HCT116 (cell line): ENCODE results near the gene DDX3X. TPM values are rescaled to one million over a fixed set of nuclear protein-coding genes. Genes with fewer than 3 reads are reported as not detected.

Source experiments
- ATAC-seq: fragments of 200-7000 bp; cut with Tn5 transposase; 2 replicates; pipeline ENCODE4 v1.9.1; 2020; ENCODE audit warnings: mild to moderate bottlenecking, moderate library complexity
- BruUV-seq: library from RNA; stranded (reverse); fragments of 400-500 nt; replicated peaks from 2 replicates; lab custom pipeline; 2021; lab: Mats Ljungman, UMichigan
- CTCF ChIA-PET: fragments of 300-600 bp; sonication (Branson Sonifier 250); formaldehyde crosslinking; loops from one replicate; lab custom pipeline; 2021; ENCODE audit warnings: antibody characterized with exemption; lab: Charles Lee
- POLR2A ChIA-PET: fragments of 300-600, 350-600 bp; sonication (Branson Sonifier 250); formaldehyde crosslinking; loops from one replicate; lab custom pipeline; 2021; ENCODE audit warnings: antibody characterized with exemption; lab: Charles Lee
- RAD21 ChIA-PET, 2 experiments: fragments of 300-600 bp; sonication (Branson Sonifier 250); formaldehyde crosslinking; loops; one replicate each; lab custom pipeline; 2023; ENCODE audit warnings: low total read pairs in 2 of 2; ENCODE audit not compliant: uncharacterized antibody in 2 of 2, unreplicated experiment in 2 of 2, low non-redundant PET in 1 of 2; lab: Charles Lee
- DNase-seq: peaks from one replicate; pipeline ENCODE4 v3.0.0-alpha.2; 2010; ENCODE audit warnings: low read depth, low spot score
- H2AFZ ChIP-seq: fragments of 200-600 bp; shearing (Covaris generic), sonication (generic); 2 replicates; pipeline ENCODE4 v1.6.1; 2017; ENCODE audit warnings: low read depth, mixed run types, mixed read lengths, antibody characterized with exemption, low read length; ENCODE audit not compliant: poor library complexity, severe bottlenecking
- H3K27ac ChIP-seq: 2 replicates; pipeline ENCODE4 v1.5.1; 2012; ENCODE audit warnings: low read depth, low read length
- H3K27me3 ChIP-seq: fragments of 200-600 bp; sonication (generic); 2 replicates; pipeline ENCODE4 v1.6.1; 2016; ENCODE audit warnings: mixed run types, low read length, mixed read lengths; ENCODE audit not compliant: insufficient read depth
- H3K36me3 ChIP-seq, 2 experiments: fragments of 200-500 bp in 1 of 2; fragments of 200-600 bp in 1 of 2; sonication (Bioruptor generic) in 1 of 2; sonication (generic) in 1 of 2; 2 replicates each; pipeline versions ENCODE4 v1.5.1 to v1.6.1; 2014 to 2016; ENCODE audit warnings: low read length in 2 of 2, inconsistent platforms in 1 of 2, mixed read lengths in 1 of 2, mixed run types in 1 of 2; ENCODE audit not compliant: insufficient read depth in 2 of 2, control insufficient read depth in 1 of 2
- H3K4me1 ChIP-seq, 2 experiments: fragments of 200-600 bp in 1 of 2; sonication (generic) in 1 of 2; 2 replicates each; pipeline versions ENCODE4 v1.5.1 to v1.6.1; 2012 to 2017; ENCODE audit warnings: low read length in 2 of 2, inconsistent platforms in 1 of 2, mild to moderate bottlenecking in 1 of 2, mixed read lengths in 1 of 2, mixed run types in 1 of 2, moderate library complexity in 1 of 2; ENCODE audit not compliant: insufficient read depth in 2 of 2, control insufficient read depth in 1 of 2
- H3K4me2 ChIP-seq: fragments of 200-600 bp; sonication (generic); 2 replicates; pipeline ENCODE4 v1.6.1; 2017; ENCODE audit warnings: mixed run types, low read length, mixed read lengths
- H3K4me3 ChIP-seq, 2 experiments: fragments of 200-600 bp in 1 of 2; sonication (generic) in 1 of 2; replicated peaks in 1 of 2; 2 replicates each; pipeline ENCODE4 v1.5.1; 2011 to 2016; ENCODE audit warnings: low read length in 2 of 2, control low read depth in 1 of 2, low read depth in 1 of 2, mild to moderate bottlenecking in 1 of 2, mixed read lengths in 1 of 2, mixed run types in 1 of 2
- H3K79me2 ChIP-seq: fragments of 200-600 bp; sonication (generic); 2 replicates; pipeline ENCODE4 v1.6.1; 2017; ENCODE audit warnings: mild to moderate bottlenecking, mixed run types, low read length, moderate library complexity, mixed read lengths; ENCODE audit not compliant: insufficient read depth
- H3K9ac ChIP-seq: fragments of 200-600 bp; sonication (generic); 2 replicates; pipeline ENCODE4 v1.6.1; 2016; ENCODE audit warnings: low read length, mixed read lengths
- H3K9me2 ChIP-seq: fragments of 200-600 bp; sonication (generic), shearing (Covaris generic); 2 replicates; pipeline ENCODE4 v1.6.1; 2017; ENCODE audit warnings: mixed run types, mild to moderate bottlenecking, moderate library complexity; ENCODE audit not compliant: insufficient read depth
- H3K9me3 ChIP-seq, 2 experiments: fragments of 200-500 bp in 1 of 2; fragments of 200-600 bp in 1 of 2; sonication (Bioruptor generic) in 1 of 2; sonication (generic) in 1 of 2; 2 replicates each; pipeline ENCODE4 v1.6.1; 2014 to 2017; ENCODE audit warnings: low read length in 2 of 2, mixed read lengths in 2 of 2, inconsistent platforms in 1 of 2, low read depth in 1 of 2, mild to moderate bottlenecking in 1 of 2, mixed run types in 1 of 2, moderate library complexity in 1 of 2; ENCODE audit not compliant: control insufficient read depth in 1 of 2, insufficient read depth in 1 of 2
- H4K20me1 ChIP-seq: fragments of 200-600 bp; sonication (generic), shearing (Covaris generic); 2 replicates; pipeline ENCODE4 v1.6.1; 2017; ENCODE audit warnings: mixed run types, mild to moderate bottlenecking, moderate library complexity; ENCODE audit not compliant: insufficient read depth
- CBX3 ChIP-seq: IDR thresholded peaks from 2 replicates; pipeline ENCODE4 v1.6.1; 2012; ENCODE audit warnings: low read depth
- EZH2phosphoT487 ChIP-seq: fragments of 200-600 bp; IDR thresholded peaks from 2 replicates; pipeline ENCODE4 v1.6.1; 2018; ENCODE audit warnings: antibody characterized with exemption, borderline replicate concordance
- FOSL1 ChIP-seq: IDR thresholded peaks from 2 replicates; pipeline ENCODE4 v1.6.1; 2012; ENCODE audit warnings: low read depth
- JUND ChIP-seq: IDR thresholded peaks from 2 replicates; pipeline ENCODE4 v1.6.1; 2012
- POLR2A ChIP-seq: IDR thresholded peaks from 2 replicates; pipeline ENCODE4 v1.7.0; 2011; ENCODE audit warnings: borderline replicate concordance; ENCODE audit not compliant: insufficient read depth, insufficient read length; ENCODE audit errors: extremely low read depth
- POLR2AphosphoS5 ChIP-seq: IDR thresholded peaks from 2 replicates; pipeline ENCODE4 v1.6.1; 2011; ENCODE audit warnings: mild to moderate bottlenecking, low read depth, low read length, moderate library complexity
- RAD21 ChIP-seq: IDR thresholded peaks from 2 replicates; pipeline ENCODE4 v1.6.1; 2012; ENCODE audit warnings: low read depth, mild to moderate bottlenecking
- REST ChIP-seq: IDR thresholded peaks from 2 replicates; pipeline ENCODE4 v1.6.1; 2012; ENCODE audit warnings: low read depth
- SRF ChIP-seq: IDR thresholded peaks from 2 replicates; pipeline ENCODE4 v1.6.1; 2012; ENCODE audit warnings: low read depth
- YY1 ChIP-seq: IDR thresholded peaks from 2 replicates; pipeline ENCODE4 v1.6.1; 2011; ENCODE audit warnings: low read length, low read depth, moderate library complexity, mild to moderate bottlenecking; ENCODE audit not compliant: insufficient replicate concordance; ENCODE audit errors: extremely low read depth
- intact Hi-C: fragments of 100-400 bp; cut with micrococcal nuclease; formaldehyde crosslinking; loops from 2 replicates; pipeline ENCODE4 v1.10.0; 2022
- total RNA-seq: library from RNA; stranded (reverse); gene quantifications from one replicate; pipeline ENCODE4 v1.2.1, GENCODE V29; 2021; ENCODE audit not compliant: unreplicated experiment

DDX3X gene
- total RNA-seq, 1 experiment from 2014 or later: 253 TPM

DNA sequence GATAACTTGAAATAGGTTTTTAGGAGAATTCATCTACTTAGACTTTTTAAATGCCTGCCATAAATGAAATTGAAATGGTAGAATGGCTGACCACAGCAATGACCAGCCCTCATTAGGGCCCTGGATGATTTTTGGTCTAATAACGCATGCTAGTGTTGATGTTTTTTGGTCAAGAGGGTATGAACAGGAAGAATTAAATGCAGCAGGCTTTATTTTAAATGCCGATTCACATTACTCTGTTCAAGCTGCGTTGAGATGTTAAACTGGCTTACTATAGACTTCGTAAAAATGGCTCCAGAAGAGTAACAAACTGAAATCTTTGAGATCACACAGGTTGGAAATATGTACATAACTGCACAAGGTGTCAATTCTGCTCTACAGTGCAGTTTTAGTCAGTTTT is 14.6 kb downstream of the DDX3X start:
- no peaks in the 10 kb centered on the region for H3K9me3 ChIP-seq
- H2AFZ ChIP-seq: no peak overlapping the region
- no peak overlapping the region for H3K9ac ChIP-seq
- no peaks in the 10 kb centered on the region for H3K4me1 ChIP-seq
- ATAC-seq (no peak), DNase-seq (no peak)
- ChIA-PET CTCF (no interaction called here), RAD21 (no interaction called here), POLR2A (no interaction called here)
- intact Hi-C loops: no loop called here
- no peak overlapping the region for H3K4me2 ChIP-seq
- no TSS peak for BruUV-seq
- no peaks in the 10 kb centered on the region for H3K27me3 ChIP-seq
- TF ChIP-seq JUND (no peak), FOSL1 (no peak), YY1 (no peak), RAD21 (no peak), SRF (no peak), EZH2phosphoT487 (no peak), POLR2AphosphoS5 (no peak), CBX3 (no peak), REST (no peak), POLR2A (no peak)
- H3K9me2 ChIP-seq: no peaks in the 10 kb centered on the region
- no peak overlapping the region for H3K4me3 ChIP-seq
- H3K36me3 ChIP-seq: peaks cover 24 to 28% of the 10 kb centered on the region in 2 experiments; a peak in 3 of 4 replicates
- H3K27ac ChIP-seq: no peak overlapping the region
- peaks cover 19% of the 10 kb centered on the region for H3K79me2 ChIP-seq
- H4K20me1 ChIP-seq: peaks cover 10% of the 10 kb centered on the region
